Activated CD8-positive, alpha-beta memory T cell treated with anti-CD3 and anti-CD28 coated beads, Interleukin-2, amount 50 U/mL, for 24 hours (primary cell): ENCODE results near the gene PRRG1.
"Not testable (repeated sequence)": the region's sequence is repeated elsewhere in the genome, so short reads cannot be mapped to it uniquely, and the experiment has no call there.

Experiments
- DNase-seq: peaks from one replicate; pipeline ENCODE4 v3.0.0-alpha.2; 2020; ENCODE audit errors: extremely low read depth

The PRRG1 gene

GRCh38 chrX:37378830-37379229 lies 29.7 kb downstream of the PRRG1 start:
- no peak for DNase-seq

GRCh38 chrX:37380256-37380655 lies 31.1 kb downstream of the PRRG1 start:
- no peak for DNase-seq

GRCh38 chrX:37380924-37381323 lies 31.8 kb downstream of the PRRG1 start:
- no peak for DNase-seq

- DNase-seq: no peak
Measured at GRCh38 chrX:37383313-37383712, 34.1 kb downstream of the PRRG1 start.

DNA sequence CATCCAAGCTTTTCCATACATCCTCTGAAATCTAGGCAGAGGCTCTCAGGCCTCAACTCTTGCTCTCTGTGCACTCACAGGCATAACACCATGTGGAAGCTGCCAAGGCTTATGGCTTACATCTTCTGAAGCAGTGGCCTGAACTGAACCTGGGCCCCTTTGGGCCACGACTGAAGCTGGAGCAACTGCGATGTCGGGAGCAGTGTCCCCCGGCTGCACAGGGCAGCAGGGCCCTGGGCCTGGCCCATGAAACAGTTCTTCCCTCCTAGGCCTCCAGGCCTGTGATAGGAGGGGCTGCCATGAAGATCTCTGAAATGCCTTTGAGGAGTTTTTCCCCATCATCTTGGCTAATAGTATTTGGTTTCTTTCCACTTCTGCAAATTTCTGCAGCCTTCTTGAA lies 39.2 kb downstream of the PRRG1 start:
- DNase-seq: no peak

- no peak for DNase-seq
Measured at GRCh38 chrX:37405956-37406355, 56.8 kb downstream of the PRRG1 start.

GRCh38 chrX:37407736-37408135 lies 58.6 kb downstream of the PRRG1 start:
- DNase-seq: no peak

DNA sequence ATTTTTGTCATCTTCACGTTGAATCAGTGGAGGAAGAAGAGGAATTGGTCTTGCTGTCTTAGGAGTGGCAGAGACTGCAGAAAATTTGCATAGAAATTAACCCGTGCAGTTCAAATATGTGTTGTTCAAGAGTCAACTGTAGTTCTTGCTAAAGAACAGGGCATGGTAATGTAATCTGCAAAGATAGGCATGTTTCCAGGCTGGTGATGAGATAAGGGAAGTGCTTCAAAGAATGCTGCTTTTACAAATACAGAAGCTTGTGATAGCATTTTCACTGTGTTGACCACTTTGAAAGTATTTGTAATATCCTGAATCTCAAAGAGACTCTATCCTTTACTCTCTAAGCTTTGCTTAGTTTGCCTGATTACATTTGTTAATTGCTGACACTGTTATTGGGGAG lies 60.1 kb downstream of the PRRG1 start:
- no peak for DNase-seq

DNA sequence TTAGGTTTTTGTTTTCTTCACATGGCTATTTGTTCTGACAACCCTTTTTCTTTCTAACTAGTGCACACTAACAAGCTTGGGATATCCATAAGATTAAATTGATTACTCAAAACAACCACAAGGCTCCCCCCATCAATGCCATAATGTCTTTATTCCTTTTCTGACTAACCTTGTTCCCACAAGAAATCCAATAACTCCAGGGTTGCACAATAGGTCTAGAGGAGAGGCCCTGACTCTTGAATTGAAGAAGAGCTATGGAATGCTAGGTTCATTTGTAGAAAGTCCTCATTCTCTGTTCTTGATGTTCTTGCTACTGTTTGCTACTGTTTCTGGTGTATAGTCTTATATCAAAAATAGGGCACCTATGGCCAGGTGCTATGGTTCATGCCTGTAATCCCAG lies 71.0 kb downstream of the PRRG1 start:
- DNase-seq: no peak

- DNase-seq: no peak
Measured at GRCh38 chrX:37420756-37421155, 71.6 kb downstream of the PRRG1 start.

GRCh38 chrX:37424000-37424429 lies 74.9 kb downstream of the PRRG1 start:
- no peak for DNase-seq

- DNase-seq: no peak
Measured at GRCh38 chrX:37425370-37425769, 76.2 kb downstream of the PRRG1 start.

DNA sequence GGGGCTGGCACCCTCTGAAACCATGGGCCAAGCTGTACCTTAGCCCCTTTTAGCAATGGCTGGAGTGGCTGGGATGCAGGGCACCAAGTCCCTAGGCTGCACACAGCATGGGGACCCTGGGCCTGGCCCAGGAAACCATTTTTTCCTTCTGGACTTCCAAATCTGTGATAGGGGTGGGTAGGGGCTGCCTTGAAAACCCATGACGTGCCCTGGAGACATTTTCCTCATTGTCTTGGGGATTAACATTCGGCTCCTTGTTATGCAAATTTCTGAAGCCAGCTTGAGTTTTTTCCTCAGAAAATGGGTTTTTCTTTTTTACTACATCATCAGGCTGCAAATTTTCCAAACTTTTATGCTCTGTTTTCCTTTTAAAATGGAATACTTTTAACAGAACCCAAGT lies 79.8 kb downstream of the PRRG1 start:
- DNase-seq: not testable (repeated sequence)

GRCh38 chrX:37434362-37434761 lies 85.2 kb downstream of the PRRG1 start:
- DNase-seq: no peak

GRCh38 chrX:37437160-37437559 lies 88.0 kb downstream of the PRRG1 start:
- no peak for DNase-seq

- no peak for DNase-seq
Measured at GRCh38 chrX:37441377-37441776, 92.2 kb downstream of the PRRG1 start.

DNA sequence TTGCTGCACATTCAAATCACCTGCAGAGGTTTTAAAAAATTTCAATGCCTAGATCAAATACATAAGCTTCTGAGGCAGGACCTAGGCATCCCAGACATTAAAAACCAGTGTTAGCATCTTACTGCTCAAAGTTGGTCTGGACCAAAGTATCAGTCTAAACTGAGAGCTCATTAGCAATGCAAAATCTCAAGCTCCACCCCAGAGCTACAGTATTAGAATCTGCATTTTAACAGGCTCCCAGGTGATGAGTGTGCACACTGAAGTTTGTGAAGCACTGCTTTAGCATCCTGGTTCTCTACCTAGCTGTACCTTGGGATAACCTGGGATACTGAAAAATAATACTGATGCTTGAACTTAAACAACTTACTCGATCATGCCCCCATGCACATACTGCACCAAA lies 96.0 kb downstream of the PRRG1 start:
- DNase-seq: no peak

DNA sequence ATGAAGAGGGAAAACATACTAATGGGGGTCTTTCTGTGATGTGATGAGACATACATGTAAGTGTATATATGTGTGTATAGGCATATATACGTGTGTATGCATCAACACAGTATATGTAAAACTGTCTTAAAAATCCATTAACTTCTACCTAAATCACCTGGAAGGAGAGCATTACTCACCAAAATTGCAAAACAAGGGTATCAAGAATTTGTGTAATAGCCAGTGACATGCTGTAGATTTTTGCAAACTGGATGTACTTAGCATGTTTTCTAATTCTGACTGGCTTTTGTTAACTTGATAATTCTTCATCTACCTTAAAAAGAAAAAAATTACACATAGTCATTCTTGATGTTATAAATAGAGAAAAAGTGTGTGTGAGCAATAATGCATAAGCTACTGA lies 104.7 kb downstream of the PRRG1 start:
- DNase-seq: no peak

GRCh38 chrX:37454537-37455285 lies 105.5 kb downstream of the PRRG1 start:
- no peak for DNase-seq

GRCh38 chrX:37455381-37455780 lies 106.2 kb downstream of the PRRG1 start:
- no peak for DNase-seq

DNA sequence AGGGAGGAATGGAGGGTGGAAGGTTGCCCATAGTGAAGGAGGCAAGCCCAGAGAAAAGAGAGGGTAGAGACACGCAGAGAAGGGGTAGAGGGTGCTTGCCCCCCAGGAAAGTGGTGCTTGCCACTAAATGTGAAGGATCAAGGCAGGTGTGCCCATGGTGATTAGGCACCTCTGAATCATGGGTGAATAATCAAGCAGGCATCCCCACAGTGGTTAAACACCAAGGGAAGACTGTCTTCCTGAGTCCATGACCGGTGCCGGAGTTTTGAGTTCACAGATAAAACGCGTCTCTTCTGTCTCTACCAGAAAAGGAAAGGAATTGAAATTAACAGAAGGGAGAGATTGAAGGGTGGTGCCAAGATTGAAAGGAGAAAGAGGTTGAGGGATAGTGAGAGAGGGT lies 111.1 kb downstream of the PRRG1 start:
- DNase-seq: not testable (repeated sequence)

- no peak for DNase-seq
Measured at GRCh38 chrX:37462346-37462745, 113.2 kb downstream of the PRRG1 start.

- no peak for DNase-seq
Measured at GRCh38 chrX:37468124-37468739, 119.1 kb downstream of the PRRG1 start.

GRCh38 chrX:37470711-37471110 lies 121.5 kb downstream of the PRRG1 start:
- no peak for DNase-seq
